Common myeloid progenitor, CD34-positive (primary cell): ENCODE measurements around the gene RALY.

Experiments used
- CTCF ChIA-PET: fragments of 350-600 bp; sonication (Branson Sonifier 250); formaldehyde crosslinking; loops from one replicate; lab custom pipeline; 2021; ENCODE audit warnings: antibody characterized with exemption; lab: Charles Lee
- POLR2A ChIA-PET: fragments of 350-600 bp; sonication (Branson Sonifier 250); formaldehyde crosslinking; loops from one replicate; lab custom pipeline; 2021; ENCODE audit warnings: antibody characterized with exemption; lab: Charles Lee
- DNase-seq, 3 donors: peaks; one replicate each; pipeline versions ENCODE4 v3.0.0 to v3.0.0-alpha.2; 2013
- H3K27ac ChIP-seq, 2 experiments: 1 replicate in 1 of 2; 2 replicates in 1 of 2; pipeline ENCODE4 v1.7.0; 2013; ENCODE audit warnings: inconsistent platforms in 2 of 2, low read length in 2 of 2, mild to moderate bottlenecking in 2 of 2, low read depth in 1 of 2, moderate library complexity in 1 of 2; ENCODE audit not compliant: severe bottlenecking in 2 of 2, insufficient read depth in 1 of 2, poor library complexity in 1 of 2
- H3K27me3 ChIP-seq, 5 experiments: replicated peaks in 2 of 5; 1 replicate in 3 of 5; 2 replicates in 2 of 5; pipeline versions ENCODE4 v1.6.1 to v1.7.0; 2013; ENCODE audit warnings: low read length in 4 of 5, mild to moderate bottlenecking in 2 of 5, moderate library complexity in 2 of 5, inconsistent platforms in 1 of 5; ENCODE audit not compliant: insufficient read depth in 5 of 5, control insufficient read depth in 4 of 5
- H3K36me3 ChIP-seq, 4 experiments: 1 replicate in 2 of 4; 2 replicates in 2 of 4; pipeline versions ENCODE4 v1.6.1 to v1.7.0; 2013; ENCODE audit warnings: low read length in 3 of 4, control low read depth in 1 of 4, mild to moderate bottlenecking in 1 of 4; ENCODE audit not compliant: control insufficient read depth in 4 of 4, insufficient read depth in 4 of 4
- H3K4me1 ChIP-seq, 4 experiments: 1 replicate in 3 of 4; 2 replicates in 1 of 4; pipeline versions ENCODE4 v1.6.1 to v1.7.1; 2013; ENCODE audit warnings: low read length in 3 of 4, mild to moderate bottlenecking in 3 of 4, control low read depth in 1 of 4, inconsistent platforms in 1 of 4, moderate library complexity in 1 of 4; ENCODE audit not compliant: control insufficient read depth in 4 of 4, insufficient read depth in 4 of 4; ENCODE audit errors: control extremely low read depth in 1 of 4
- H3K4me3 ChIP-seq, 7 experiments: 1 replicate in 4 of 7; 2 replicates in 3 of 7; pipeline versions ENCODE4 v1.5.1 to v1.7.0; 2013; ENCODE audit warnings: mild to moderate bottlenecking in 7 of 7, low read length in 6 of 7, moderate library complexity in 6 of 7, inconsistent platforms in 2 of 7, low read depth in 2 of 7, control low read depth in 1 of 7; ENCODE audit not compliant: insufficient read depth in 4 of 7, control insufficient read depth in 1 of 7; ENCODE audit errors: extremely low read depth in 1 of 7
- H3K9me3 ChIP-seq, 5 experiments: 1 replicate in 4 of 5; 2 replicates in 1 of 5; pipeline versions ENCODE4 v1.6.1 to v1.7.1; 2013; ENCODE audit warnings: low read length in 4 of 5, mild to moderate bottlenecking in 2 of 5, inconsistent platforms in 1 of 5, low read depth in 1 of 5, moderate library complexity in 1 of 5; ENCODE audit not compliant: control insufficient read depth in 4 of 5, insufficient read depth in 2 of 5; ENCODE audit errors: control extremely low read depth in 1 of 5
- WGBS: methylation state at CpG from one replicate; pipeline ENCODE4 v1.1.5; 2013; ENCODE audit not compliant: insufficient coverage; 5-methylcytosine and 5-hydroxymethylcytosine counted together

The RALY gene

GRCh38 chr20:34104059-34104458 lies 110.3 kb downstream of the RALY start:
- no peak overlapping the region for H3K27ac ChIP-seq
- ChIA-PET POLR2A (no interaction called here), CTCF (interaction anchor here (1.5 kb wide), 1 partner anchor 24 kb away, joined by 3 read pairs; no protein-coding TSS in a partner anchor)
- H3K36me3 ChIP-seq: peaks cover 18 to 84% (median 44%) of the 10 kb centered on the region in 4 experiments
- H3K4me1 ChIP-seq: peaks cover 0 to 13% (median 2%) of the 10 kb centered on the region in 4 experiments
- no peak overlapping the region for H3K4me3 ChIP-seq
- no peaks in the 10 kb centered on the region for H3K27me3 ChIP-seq
- H3K9me3 ChIP-seq: no peaks in the 10 kb centered on the region
- no peak for DNase-seq
- WGBS: 100% methylated on average over 3 of the region's 3 CpGs

DNA sequence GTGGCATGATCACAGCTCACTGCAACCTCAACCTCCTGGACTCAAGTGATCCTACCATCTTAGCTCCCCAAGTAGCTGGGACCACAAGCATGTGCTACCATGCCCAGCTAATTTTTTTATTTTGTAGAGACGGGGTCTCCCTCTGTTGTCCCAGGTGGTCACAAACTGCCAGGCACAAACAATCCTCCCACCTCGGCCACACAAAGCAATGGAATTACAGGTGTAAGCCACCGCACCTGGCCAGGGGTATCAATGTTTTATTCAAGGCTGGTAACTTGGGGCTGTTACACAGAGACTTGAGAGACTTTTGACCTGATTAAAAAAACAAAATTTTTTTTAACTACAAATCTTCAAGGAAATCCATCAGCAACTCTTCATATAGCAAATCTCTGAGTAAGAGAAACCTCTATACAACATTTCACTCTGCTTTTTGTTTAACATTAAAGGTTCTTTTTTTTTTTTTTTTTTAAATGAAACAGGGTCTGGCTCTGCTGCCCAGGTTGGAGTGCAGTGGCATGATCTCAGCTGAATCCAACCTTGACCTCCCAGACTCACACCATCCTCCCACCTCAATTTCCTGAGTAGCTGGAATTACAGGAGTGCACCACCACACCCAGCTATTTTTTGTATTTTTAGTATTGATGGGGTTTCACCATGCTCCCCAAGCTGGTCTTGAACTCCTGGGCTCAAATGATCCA lies 112.4 kb downstream of the RALY start:
- CTCF ChIA-PET: no interaction called here

GRCh38 chr20:34108616-34109174 lies 115.0 kb downstream of the RALY start:
- Histone ChIP-seq H3K9me3 (no peaks in the 10 kb centered on the region), H3K4me3 (no peak overlapping the region), H3K36me3 (peaks cover 6 to 55% (median 20%) of the 10 kb centered on the region in 4 experiments), H3K27ac (no peak overlapping the region), H3K4me1 (peaks cover 10 to 34% (median 19%) of the 10 kb centered on the region in 4 experiments), H3K27me3 (no peaks in the 10 kb centered on the region)
- no peak for DNase-seq
- ChIA-PET POLR2A (interaction anchor here (0.7 kb wide), 1 partner anchor 269 kb away, joined by 3 read pairs; no protein-coding TSS in a partner anchor), CTCF (interaction anchor here (0.9 to 1.9 kb wide), 2 partner anchors 194 to 249 kb away, joined by 3 to 4 read pairs; no protein-coding TSS in a partner anchor)
- 100% methylated on average over 3 of the region's 4 CpGs for WGBS

More for the DNA sequence above, 112.4 kb downstream of the RALY start:
- 100% methylated on average over 2 of the region's 3 CpGs for WGBS
- H3K9me3 ChIP-seq: no peaks in the 10 kb centered on the region
- DNase-seq: no peak
- no peak overlapping the region for H3K27ac ChIP-seq
- H3K36me3 ChIP-seq: peaks cover 16 to 75% (median 35%) of the 10 kb centered on the region in 4 experiments
- H3K4me3 ChIP-seq: no peak overlapping the region
- H3K4me1 ChIP-seq: peaks cover 10 to 30% (median 14%) of the 10 kb centered on the region in 4 experiments
- POLR2A ChIA-PET: no interaction called here
- no peaks in the 10 kb centered on the region for H3K27me3 ChIP-seq

GRCh38 chr20:34109442-34109841 lies 115.7 kb downstream of the RALY start:
- DNase-seq: no peak
- peaks cover 10 to 34% (median 19%) of the 10 kb centered on the region in 4 experiments for H3K4me1 ChIP-seq
- POLR2A ChIA-PET: no interaction called here

DNA sequence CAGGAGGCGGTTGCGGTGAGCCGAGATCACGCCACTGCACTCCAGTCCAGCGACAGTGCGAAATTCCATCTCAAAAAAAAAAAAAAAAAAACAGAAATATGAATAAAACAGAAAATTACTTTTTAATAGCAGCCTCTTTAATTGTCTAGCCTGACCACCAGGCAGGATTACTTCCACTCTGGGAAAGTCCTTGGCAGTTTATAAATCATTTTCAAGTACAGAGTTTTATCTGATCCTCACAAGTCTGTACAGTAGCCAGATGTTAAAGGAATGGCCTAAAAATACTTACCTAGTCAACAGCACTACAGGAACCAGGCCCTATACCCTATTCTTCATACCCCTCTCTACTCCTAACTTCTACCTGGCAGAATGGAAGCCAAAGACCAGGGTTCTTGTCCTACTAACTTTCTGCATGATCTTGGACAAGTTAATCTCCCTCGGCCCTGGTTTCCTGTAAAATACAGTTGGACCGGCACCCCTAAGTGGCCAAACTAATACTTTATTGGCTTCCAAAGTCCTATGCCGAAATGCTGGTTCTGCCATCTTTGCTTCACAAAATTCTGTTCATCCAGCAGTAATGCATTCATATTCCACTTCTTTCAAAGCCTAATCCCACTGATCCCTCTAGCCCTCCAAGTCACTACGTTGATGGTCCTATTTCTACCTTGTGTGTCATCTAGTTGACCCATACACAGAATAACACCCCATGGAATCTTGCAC lies 116.5 kb downstream of the RALY start:
- no peaks in the 10 kb centered on the region for H3K27me3 ChIP-seq
- ChIA-PET POLR2A (no interaction called here), CTCF (no interaction called here)

More at GRCh38 chr20:34109442-34109841, 115.7 kb downstream of the RALY start:
- no peaks in the 10 kb centered on the region for H3K9me3 ChIP-seq
- WGBS: 100% methylated on average over 2 of the region's 6 CpGs
- no peaks in the 10 kb centered on the region for H3K27me3 ChIP-seq
- no peak overlapping the region for H3K27ac ChIP-seq
- H3K4me3 ChIP-seq: peak overlapping the region in 1 of 7 experiments; percentile 7
- peaks cover 6 to 47% (median 15%) of the 10 kb centered on the region in 4 experiments for H3K36me3 ChIP-seq
- CTCF ChIA-PET: interaction anchor here (1.9 kb wide), 1 partner anchor 194 kb away, joined by 4 read pairs; no protein-coding TSS in a partner anchor

GRCh38 chr20:34110745-34111641 lies 117.3 kb downstream of the RALY start:
- peaks cover 10 to 34% (median 19%) of the 10 kb centered on the region in 4 experiments for H3K4me1 ChIP-seq
- no peaks in the 10 kb centered on the region for H3K27me3 ChIP-seq
- peak overlapping the region; percentile 82 to 98 (median 95) for H3K4me3 ChIP-seq
- WGBS: 4% methylated on average over 17 of the region's 22 CpGs
- POLR2A ChIA-PET: interaction anchor here (0.5 kb wide), 1 partner anchor 240 kb away, joined by 3 read pairs; no protein-coding TSS in a partner anchor
- peak in 2 of 3 donors; percentile 32 to 52 for DNase-seq
- H3K9me3 ChIP-seq: no peaks in the 10 kb centered on the region
- peak overlapping the region; percentile 94 to 99 for H3K27ac ChIP-seq
- peaks cover 2 to 32% (median 6%) of the 10 kb centered on the region in 4 experiments for H3K36me3 ChIP-seq
- CTCF ChIA-PET: interaction anchor here (2.3 kb wide), 1 partner anchor 11 kb away, joined by 7 read pairs; no protein-coding TSS in a partner anchor

More for the DNA sequence above, 116.5 kb downstream of the RALY start:
- Histone ChIP-seq H3K27ac (peak overlapping the region in 1 of 2 experiments; percentile 99), H3K9me3 (no peaks in the 10 kb centered on the region), H3K4me3 (peak overlapping the region in 6 of 7 experiments; percentile 82 to 98 (median 96)), H3K4me1 (peaks cover 10 to 34% (median 19%) of the 10 kb centered on the region in 4 experiments), H3K36me3 (peaks cover 2 to 40% (median 10%) of the 10 kb centered on the region in 4 experiments)
- 78% methylated on average over 4 of the region's 10 CpGs for WGBS
- no peak for DNase-seq
